Subcutaneous adipose tissue (tissue), 4 donors: ENCODE data around the gene SCML2. TPM values are rescaled to one million over a fixed set of nuclear protein-coding genes. Genes with fewer than 3 reads are reported as not detected.

ENCODE experiments used
- CTCF ChIP-seq: fragments of 450-650 bp; IDR thresholded peaks from one replicate; pipeline ENCODE4 v1.5.1; 2016; ENCODE audit warnings: low read depth, mild to moderate bottlenecking, control low read depth, antibody characterized with exemption, moderate library complexity
- total RNA-seq, 4 donors: library from RNA; depleted of rRNA; stranded (reverse); fragments of >200 nt; gene quantifications; one replicate each; pipeline ENCODE4 v1.1.0, GENCODE V29; 2016

SCML2 gene
- total RNA-seq, 4 donors from 2014 or later: 1.0 to 2.6 (median 1.6) TPM

- TF ChIP-seq CTCF: no peak
These were observed 83.2 kb downstream of the SCML2 start for GRCh38 chrX:18271309-18271708.

- no peak for TF ChIP-seq CTCF
These were observed 99.4 kb downstream of the SCML2 start for GRCh38 chrX:18255059-18255458.

- no peak for TF ChIP-seq CTCF
These were observed 101.7 kb downstream of the SCML2 start for GRCh38 chrX:18252644-18253359.

GRCh38 chrX:18228069-18228468 lies 126.4 kb downstream of the SCML2 start:
- TF ChIP-seq CTCF: no peak

GRCh38 chrX:18227458-18227857 lies 127.0 kb downstream of the SCML2 start:
- no peak for TF ChIP-seq CTCF

- TF ChIP-seq CTCF: no peak
These were observed 133.7 kb downstream of the SCML2 start, which contains the start of gene BEND2 for GRCh38 chrX:18220786-18221185. Gene BEND2 (minus strand): TSS chrX:18220886. CDS start chrX:18220750, 136 bp downstream.

- no peak for TF ChIP-seq CTCF
These were observed 144.0 kb downstream of the SCML2 start for GRCh38 chrX:18210470-18210869.
